Endodermal cell (in vitro differentiated cells): ENCODE data around the gene INSYN1. TPM values are rescaled to one million over a fixed set of nuclear protein-coding genes. Genes with fewer than 3 reads are reported as not detected.

Experiments
- DNase-seq: peaks from one replicate; pipeline ENCODE4 v3.0.0-alpha.2; 2017
- H3K27ac ChIP-seq: 2 replicates; pipeline ENCODE4 v1.5.1; 2013; ENCODE audit warnings: mild to moderate bottlenecking, low read depth, low read length, moderate library complexity
- H3K27me3 ChIP-seq: 2 replicates; pipeline ENCODE4 v1.6.1; 2013; ENCODE audit warnings: mild to moderate bottlenecking, low read length, moderate library complexity; ENCODE audit not compliant: insufficient read depth, control insufficient read depth, poor library complexity, severe bottlenecking
- H3K36me3 ChIP-seq: 2 replicates; pipeline ENCODE4 v1.7.0; 2013; ENCODE audit warnings: mild to moderate bottlenecking, low read length, moderate library complexity; ENCODE audit not compliant: control insufficient read depth, insufficient read depth
- H3K4me1 ChIP-seq: one replicate; pipeline ENCODE4 v1.7.0; 2013; ENCODE audit warnings: low read length; ENCODE audit not compliant: control insufficient read depth, insufficient read depth
- H3K4me3 ChIP-seq: 2 replicates; pipeline ENCODE4 v1.5.1; 2013; ENCODE audit warnings: mild to moderate bottlenecking, low read length, moderate library complexity
- H3K9ac ChIP-seq: 2 replicates; pipeline ENCODE4 v1.6.1; 2013; ENCODE audit warnings: mild to moderate bottlenecking, low read length, moderate library complexity; ENCODE audit not compliant: poor library complexity, severe bottlenecking; ENCODE audit errors: extremely low read depth
- H3K9me3 ChIP-seq: 2 replicates; pipeline ENCODE4 v1.6.1; 2013; ENCODE audit warnings: mild to moderate bottlenecking, low read length, moderate library complexity; ENCODE audit not compliant: control insufficient read depth
- H3K27ac Mint-ChIP-seq: 2 replicates; pipeline ENCODE4 v1.8.0; 2020; ENCODE audit warnings: mixed read lengths
- H3K27me3 Mint-ChIP-seq: 2 replicates; pipeline ENCODE4 v1.8.0; 2021; ENCODE audit warnings: mild to moderate bottlenecking, mixed read lengths; ENCODE audit not compliant: insufficient read depth
- H3K36me3 Mint-ChIP-seq: 2 replicates; pipeline ENCODE4 v1.8.0; 2020; ENCODE audit warnings: low read depth, mixed read lengths
- H3K4me1 Mint-ChIP-seq: 2 replicates; pipeline ENCODE4 v1.8.0; 2020; ENCODE audit warnings: mixed read lengths
- H3K4me3 Mint-ChIP-seq: 2 replicates; pipeline ENCODE4 v1.8.0; 2020; ENCODE audit warnings: mild to moderate bottlenecking, moderate library complexity, mixed read lengths
- H3K9me3 Mint-ChIP-seq: 2 replicates; pipeline ENCODE4 v1.8.0; 2020; ENCODE audit warnings: mild to moderate bottlenecking, mixed read lengths
- WGBS, 2 experiments: methylation state at CpG; one replicate each; pipeline versions ENCODE4 v1.1.5 to v1.1.7; 2013; ENCODE audit warnings: missing lambda C conversion rate in 2 of 2, mixed read lengths in 1 of 2; ENCODE audit not compliant: insufficient coverage in 1 of 2, insufficient read length in 1 of 2; 5-methylcytosine and 5-hydroxymethylcytosine counted together
- total RNA-seq, 2 donors: library from RNA; stranded (reverse); fragmentation: NEBNext Ultra II Directional in 1 of 2; extraction: Animal tissue kit (Norgen Biotek cat#: 25700) in 1 of 2; gene quantifications; 2 replicates in 1 of 2; 3 replicates in 1 of 2; pipeline ENCODE4 v1.2.1, GENCODE V29; 2021
- TF ChIP-seq, protein P1 (sequence below): fragments of 200-600 bp; sonication (generic); conservative IDR thresholded peaks from 2 replicates; pipeline ENCODE4 v1.5.0; 2021; ENCODE audit warnings: antibody characterized with exemption, mild to moderate bottlenecking

INSYN1 gene
- total RNA-seq, 2 donors from 2014 or later: 0.33 to 0.55 TPM

DNA sequence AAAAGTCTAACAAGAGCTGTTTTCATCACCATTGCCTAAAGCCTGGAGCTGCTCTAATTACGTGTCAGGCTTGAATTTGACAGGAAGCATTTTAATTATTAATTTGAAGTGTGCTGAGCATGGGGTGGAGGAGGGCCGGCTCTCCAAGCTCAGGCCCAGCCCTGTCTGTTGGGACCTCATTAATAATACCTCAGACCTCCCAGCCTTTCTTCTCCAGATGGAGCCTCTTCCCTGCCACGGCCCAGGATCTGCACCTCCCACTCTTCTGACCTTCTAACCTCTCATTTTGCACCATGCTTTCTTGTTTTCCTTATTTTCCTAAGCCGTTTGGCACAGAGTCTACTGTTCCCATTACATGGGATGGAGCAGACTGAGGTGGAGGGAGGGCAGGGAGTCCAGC is 30.0 kb downstream of the INSYN1 start:
- H3K36me3 Mint-ChIP-seq: no peaks in the 10 kb centered on the region
- WGBS, 2 experiments: 61 to 80% methylated on average over 2 to 4 of the region's 4 CpGs
- Histone ChIP-seq H3K9me3 (no peaks in the 10 kb centered on the region), H3K27me3 (peaks cover 61% of the 10 kb centered on the region), H3K27ac (peak overlapping the region; percentile 11), H3K4me1 (no peaks in the 10 kb centered on the region), H3K9ac (no peak overlapping the region), H3K36me3 (no peaks in the 10 kb centered on the region), H3K4me3 (no peak overlapping the region)
- no peaks in the 10 kb centered on the region for H3K9me3 Mint-ChIP-seq
- no peak for DNase-seq
- H3K27me3 Mint-ChIP-seq: peaks cover 77% of the 10 kb centered on the region
- H3K4me1 Mint-ChIP-seq: no peaks in the 10 kb centered on the region
- H3K4me3 Mint-ChIP-seq: no peak overlapping the region
- H3K27ac Mint-ChIP-seq: no peak overlapping the region
- TF ChIP-seq, protein P1, sequence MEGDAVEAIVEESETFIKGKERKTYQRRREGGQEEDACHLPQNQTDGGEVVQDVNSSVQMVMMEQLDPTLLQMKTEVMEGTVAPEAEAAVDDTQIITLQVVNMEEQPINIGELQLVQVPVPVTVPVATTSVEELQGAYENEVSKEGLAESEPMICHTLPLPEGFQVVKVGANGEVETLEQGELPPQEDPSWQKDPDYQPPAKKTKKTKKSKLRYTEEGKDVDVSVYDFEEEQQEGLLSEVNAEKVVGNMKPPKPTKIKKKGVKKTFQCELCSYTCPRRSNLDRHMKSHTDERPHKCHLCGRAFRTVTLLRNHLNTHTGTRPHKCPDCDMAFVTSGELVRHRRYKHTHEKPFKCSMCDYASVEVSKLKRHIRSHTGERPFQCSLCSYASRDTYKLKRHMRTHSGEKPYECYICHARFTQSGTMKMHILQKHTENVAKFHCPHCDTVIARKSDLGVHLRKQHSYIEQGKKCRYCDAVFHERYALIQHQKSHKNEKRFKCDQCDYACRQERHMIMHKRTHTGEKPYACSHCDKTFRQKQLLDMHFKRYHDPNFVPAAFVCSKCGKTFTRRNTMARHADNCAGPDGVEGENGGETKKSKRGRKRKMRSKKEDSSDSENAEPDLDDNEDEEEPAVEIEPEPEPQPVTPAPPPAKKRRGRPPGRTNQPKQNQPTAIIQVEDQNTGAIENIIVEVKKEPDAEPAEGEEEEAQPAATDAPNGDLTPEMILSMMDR: no peak

DNA sequence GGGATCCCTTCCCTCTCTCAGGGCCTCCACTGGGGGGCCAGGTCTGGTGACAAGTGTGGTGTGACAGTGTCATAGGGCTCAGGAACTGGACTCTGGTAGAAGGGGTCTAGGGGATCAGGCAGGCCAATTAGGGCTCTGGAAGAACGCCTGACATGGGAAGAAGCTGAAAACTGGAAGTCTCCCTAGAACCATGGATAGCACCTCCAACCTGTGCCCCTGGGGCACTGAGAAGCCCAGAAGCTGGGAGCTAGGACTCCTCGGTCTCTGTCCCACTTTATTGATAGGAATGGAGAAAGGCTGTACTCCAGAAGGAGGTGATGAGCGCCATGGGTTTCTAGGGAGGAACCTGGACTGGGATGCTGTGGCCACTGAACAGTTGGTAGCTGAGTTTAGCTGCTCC is 30.7 kb downstream of the INSYN1 start:
- H3K4me1 ChIP-seq: no peaks in the 10 kb centered on the region
- Mint-ChIP-seq H3K27ac (no peak overlapping the region), H3K36me3 (no peaks in the 10 kb centered on the region), H3K27me3 (peaks cover 72% of the 10 kb centered on the region), H3K9me3 (no peaks in the 10 kb centered on the region), H3K4me1 (no peaks in the 10 kb centered on the region), H3K4me3 (no peak overlapping the region)
- H3K9me3 ChIP-seq: no peaks in the 10 kb centered on the region
- no peaks in the 10 kb centered on the region for H3K36me3 ChIP-seq
- TF ChIP-seq, protein P1: no peak
- no peak overlapping the region for H3K9ac ChIP-seq
- no peak for DNase-seq
- no peak overlapping the region for H3K4me3 ChIP-seq
- peaks cover 54% of the 10 kb centered on the region for H3K27me3 ChIP-seq
- H3K27ac ChIP-seq: no peak overlapping the region
- 93% methylated on average over 2 to 3 of the region's 3 CpGs for WGBS, 2 experiments

DNA sequence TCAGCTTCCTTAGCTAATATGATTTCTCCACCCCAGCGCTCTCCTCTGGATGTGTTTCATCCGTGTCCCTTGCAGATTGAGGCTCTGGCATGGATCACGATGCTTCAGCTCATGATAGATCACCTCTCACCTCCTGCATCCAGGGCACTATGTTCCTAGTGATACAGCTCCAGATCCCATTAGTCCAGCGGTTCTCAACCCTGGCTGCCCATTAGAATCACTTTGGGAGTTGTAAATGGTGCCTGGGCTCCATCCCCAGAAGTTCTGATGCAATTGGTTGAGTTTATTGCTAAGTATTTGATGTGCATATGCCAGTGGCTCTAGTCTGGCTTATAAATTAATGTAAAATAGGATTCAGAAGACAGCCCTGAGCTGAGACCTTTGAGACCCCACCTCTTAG is 34.5 kb downstream of the INSYN1 start:
- Mint-ChIP-seq H3K9me3 (no peaks in the 10 kb centered on the region), H3K27me3 (peaks cover 44% of the 10 kb centered on the region), H3K27ac (no peak overlapping the region), H3K4me1 (no peaks in the 10 kb centered on the region), H3K4me3 (no peak overlapping the region), H3K36me3 (peaks cover 8% of the 10 kb centered on the region)
- no peak overlapping the region for H3K27ac ChIP-seq
- TF ChIP-seq, protein P1: no peak
- peaks cover 23% of the 10 kb centered on the region for H3K27me3 ChIP-seq
- H3K4me1 ChIP-seq: no peaks in the 10 kb centered on the region
- no peak overlapping the region for H3K4me3 ChIP-seq
- H3K9ac ChIP-seq: no peak overlapping the region
- WGBS, 2 experiments: 89 to 90% methylated on average over 4 of the region's 4 CpGs
- H3K36me3 ChIP-seq: peaks cover 10% of the 10 kb centered on the region
- no peaks in the 10 kb centered on the region for H3K9me3 ChIP-seq
- DNase-seq: no peak
